ENCODE data around the gene TTLL9.

The TTLL9 gene

GRCh38 chr20:31879143-31879987, 8.9 kb downstream of the TTLL9 start:
- peak; percentile 62 to 98 (median 87) for DNase-seq

- DNase-seq: no peak
Measured at GRCh38 chr20:31881945-31882344, 11.5 kb downstream of the TTLL9 start.

- no peak for DNase-seq
Measured at GRCh38 chr20:31883829-31884228, 13.4 kb downstream of the TTLL9 start.

GRCh38 chr20:31890646-31891045, 20.2 kb downstream of the TTLL9 start:
- DNase-seq: no peak

- DNase-seq: peak in 24 of 51 donors; percentile 2 to 51 (median 28)
Measured at GRCh38 chr20:31894980-31895675, 24.7 kb downstream of the TTLL9 start.

GRCh38 chr20:31896049-31896448, 25.6 kb downstream of the TTLL9 start:
- no peak for DNase-seq

GRCh38 chr20:31897541-31897940, 27.1 kb downstream of the TTLL9 start:
- DNase-seq: no peak

GRCh38 chr20:31901615-31902014, 31.2 kb downstream of the TTLL9 start:
- DNase-seq: no peak

- no peak for DNase-seq
Measured at GRCh38 chr20:31903627-31904386, 33.4 kb downstream of the TTLL9 start.

GRCh38 chr20:31906001-31906400, 35.6 kb downstream of the TTLL9 start:
- DNase-seq: no peak

- DNase-seq: no peak
Measured at GRCh38 chr20:31907046-31907445, 36.6 kb downstream of the TTLL9 start.

- DNase-seq: no peak
Measured at GRCh38 chr20:31908016-31908415, 37.6 kb downstream of the TTLL9 start.

- DNase-seq: no peak
Measured at GRCh38 chr20:31908424-31908823, 38.0 kb downstream of the TTLL9 start.

- DNase-seq: no peak
Measured at GRCh38 chr20:31909253-31910070, 39.0 kb downstream of the TTLL9 start.

GRCh38 chr20:31910071-31910803, 39.8 kb downstream of the TTLL9 start:
- no peak for DNase-seq

- DNase-seq: no peak
Measured at GRCh38 chr20:31913431-31914157, 43.2 kb downstream of the TTLL9 start.

GRCh38 chr20:31914170-31914569, 43.7 kb downstream of the TTLL9 start:
- DNase-seq: no peak

GRCh38 chr20:31915491-31916280, 45.3 kb downstream of the TTLL9 start:
- DNase-seq: no peak

- no peak for DNase-seq
Measured at GRCh38 chr20:31916708-31917107, 46.3 kb downstream of the TTLL9 start.

Measured in hypothalamus (tissue), 51 donors.